ENCODE results near the gene SLC44A3.

DNA sequence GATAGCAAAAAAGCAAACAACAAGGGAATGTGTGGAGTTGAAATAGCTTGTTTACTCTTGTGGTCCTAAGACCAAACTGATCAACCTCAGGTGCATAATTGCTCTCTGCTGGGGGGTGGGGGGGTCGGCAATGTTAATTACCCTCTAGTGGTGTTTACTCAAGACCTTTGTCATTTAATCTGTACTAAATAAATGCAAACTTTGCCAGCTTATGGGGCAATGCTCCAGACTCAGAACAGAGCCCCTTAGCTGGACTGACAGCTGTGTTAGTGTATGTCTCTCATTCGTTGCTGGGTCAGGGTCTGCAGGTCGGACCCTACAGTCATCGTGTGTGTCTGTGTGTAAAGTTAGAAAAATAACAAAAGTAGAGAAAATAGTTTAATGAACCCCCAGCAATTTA lies 7.2 kb upstream of the SLC44A3 start:
- TF ChIP-seq, protein P1, sequence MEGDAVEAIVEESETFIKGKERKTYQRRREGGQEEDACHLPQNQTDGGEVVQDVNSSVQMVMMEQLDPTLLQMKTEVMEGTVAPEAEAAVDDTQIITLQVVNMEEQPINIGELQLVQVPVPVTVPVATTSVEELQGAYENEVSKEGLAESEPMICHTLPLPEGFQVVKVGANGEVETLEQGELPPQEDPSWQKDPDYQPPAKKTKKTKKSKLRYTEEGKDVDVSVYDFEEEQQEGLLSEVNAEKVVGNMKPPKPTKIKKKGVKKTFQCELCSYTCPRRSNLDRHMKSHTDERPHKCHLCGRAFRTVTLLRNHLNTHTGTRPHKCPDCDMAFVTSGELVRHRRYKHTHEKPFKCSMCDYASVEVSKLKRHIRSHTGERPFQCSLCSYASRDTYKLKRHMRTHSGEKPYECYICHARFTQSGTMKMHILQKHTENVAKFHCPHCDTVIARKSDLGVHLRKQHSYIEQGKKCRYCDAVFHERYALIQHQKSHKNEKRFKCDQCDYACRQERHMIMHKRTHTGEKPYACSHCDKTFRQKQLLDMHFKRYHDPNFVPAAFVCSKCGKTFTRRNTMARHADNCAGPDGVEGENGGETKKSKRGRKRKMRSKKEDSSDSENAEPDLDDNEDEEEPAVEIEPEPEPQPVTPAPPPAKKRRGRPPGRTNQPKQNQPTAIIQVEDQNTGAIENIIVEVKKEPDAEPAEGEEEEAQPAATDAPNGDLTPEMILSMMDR (IDR thresholded peaks at IDR 0.05; ENCODE audit: low read depth, low read length) = no peak
- no peak for TF ChIP-seq POLR2A (IDR thresholded peaks at IDR 0.05; ENCODE audit: extremely low read depth, insufficient read length)
